VCaP (cell line): ENCODE data around the gene MAB21L4.
A peak's percentile ranks its signal among the peaks of the same experiment; 100 is the strongest.

Experiments used
- H3K27ac ChIP-seq: fragments of 450-650 bp; 2 replicates; pipeline ENCODE4 v1.5.1; 2017
- TF ChIP-seq, protein P1 (sequence below): fragments of 450-650 bp; conservative IDR thresholded peaks from 2 replicates; pipeline ENCODE4 v1.5.1; 2017; ENCODE audit warnings: mild to moderate bottlenecking, moderate library complexity

Gene MAB21L4

DNA sequence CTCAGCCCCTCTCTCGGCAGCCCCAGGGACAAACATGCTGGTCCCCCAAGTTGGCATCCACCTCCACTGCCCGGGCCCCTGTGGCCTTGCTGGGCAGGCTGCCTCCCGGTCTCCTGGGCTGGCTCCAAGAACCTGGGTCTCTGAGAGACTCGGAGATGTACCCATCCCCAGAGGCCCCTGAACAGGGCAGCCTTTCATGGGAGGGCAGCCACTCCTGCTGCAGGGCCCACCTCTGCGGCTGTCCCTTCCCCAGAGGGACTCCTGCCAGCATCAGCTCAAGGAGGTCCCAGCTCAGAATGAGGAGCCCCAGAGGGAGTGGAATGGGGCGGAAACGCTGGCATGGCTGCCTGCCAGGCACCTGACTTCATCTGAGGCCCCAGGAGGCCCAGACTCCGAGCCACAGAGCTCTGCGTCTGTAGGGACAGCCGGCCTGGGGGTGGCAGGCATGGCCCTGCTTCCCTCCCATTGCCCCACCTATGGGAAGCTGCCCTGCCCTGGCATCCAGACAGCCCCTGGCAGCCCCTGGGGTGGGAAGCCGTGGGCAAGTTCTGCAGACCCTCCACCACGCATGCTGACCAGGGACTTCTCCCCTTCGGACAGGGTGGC lies 9.3 kb upstream of the MAB21L4 start:
- no peak overlapping the region for H3K27ac ChIP-seq
- TF ChIP-seq, protein P1, sequence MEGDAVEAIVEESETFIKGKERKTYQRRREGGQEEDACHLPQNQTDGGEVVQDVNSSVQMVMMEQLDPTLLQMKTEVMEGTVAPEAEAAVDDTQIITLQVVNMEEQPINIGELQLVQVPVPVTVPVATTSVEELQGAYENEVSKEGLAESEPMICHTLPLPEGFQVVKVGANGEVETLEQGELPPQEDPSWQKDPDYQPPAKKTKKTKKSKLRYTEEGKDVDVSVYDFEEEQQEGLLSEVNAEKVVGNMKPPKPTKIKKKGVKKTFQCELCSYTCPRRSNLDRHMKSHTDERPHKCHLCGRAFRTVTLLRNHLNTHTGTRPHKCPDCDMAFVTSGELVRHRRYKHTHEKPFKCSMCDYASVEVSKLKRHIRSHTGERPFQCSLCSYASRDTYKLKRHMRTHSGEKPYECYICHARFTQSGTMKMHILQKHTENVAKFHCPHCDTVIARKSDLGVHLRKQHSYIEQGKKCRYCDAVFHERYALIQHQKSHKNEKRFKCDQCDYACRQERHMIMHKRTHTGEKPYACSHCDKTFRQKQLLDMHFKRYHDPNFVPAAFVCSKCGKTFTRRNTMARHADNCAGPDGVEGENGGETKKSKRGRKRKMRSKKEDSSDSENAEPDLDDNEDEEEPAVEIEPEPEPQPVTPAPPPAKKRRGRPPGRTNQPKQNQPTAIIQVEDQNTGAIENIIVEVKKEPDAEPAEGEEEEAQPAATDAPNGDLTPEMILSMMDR, result no peak

DNA sequence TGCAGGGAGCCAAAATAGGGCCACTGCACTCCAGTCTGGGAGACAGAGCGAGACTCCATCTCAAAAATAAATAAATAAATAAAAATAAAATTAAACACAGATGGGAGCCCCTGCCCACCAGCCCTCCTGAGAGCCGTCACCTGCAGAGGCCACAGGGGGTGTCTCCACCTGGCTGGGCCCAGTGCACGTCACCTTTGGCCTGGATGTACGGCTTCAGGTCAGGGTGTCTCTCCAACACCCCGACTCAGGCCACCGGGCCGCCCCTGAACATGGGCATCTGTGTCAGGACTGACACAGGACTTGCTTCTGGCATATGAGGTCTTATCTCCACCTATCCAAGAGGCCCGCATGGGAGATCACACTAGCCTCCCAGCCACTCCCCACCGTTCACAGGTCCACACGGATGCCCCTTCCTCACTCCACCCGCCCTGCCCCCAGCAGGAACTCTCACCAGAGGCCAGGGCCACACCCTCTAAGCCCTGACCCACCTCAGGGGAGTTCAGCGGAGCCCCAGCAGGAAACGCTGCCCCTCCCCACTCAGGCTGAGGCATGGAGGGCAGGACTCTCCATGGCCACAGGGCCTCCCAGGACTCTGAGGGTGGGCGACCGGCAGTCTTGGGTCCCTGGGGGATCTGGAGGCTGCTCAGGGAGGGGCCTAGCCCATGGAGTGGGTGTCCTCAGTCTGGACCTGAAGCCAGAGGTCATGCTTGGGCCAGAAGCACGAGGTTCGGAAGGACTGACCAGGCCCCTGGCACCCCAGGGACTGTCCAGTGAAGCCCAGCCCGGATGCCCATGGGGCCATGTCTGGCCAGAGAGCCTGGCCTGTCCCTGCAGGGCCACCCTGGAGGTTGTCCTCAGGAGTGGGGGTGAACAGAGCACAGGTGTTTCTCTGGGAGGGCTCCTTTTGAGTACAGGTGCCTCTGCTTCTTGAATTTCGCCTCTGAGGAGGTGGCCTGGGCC lies 8.5 kb upstream of the MAB21L4 start:
- no peak overlapping the region for H3K27ac ChIP-seq
- TF ChIP-seq, protein P1, result no peak

DNA sequence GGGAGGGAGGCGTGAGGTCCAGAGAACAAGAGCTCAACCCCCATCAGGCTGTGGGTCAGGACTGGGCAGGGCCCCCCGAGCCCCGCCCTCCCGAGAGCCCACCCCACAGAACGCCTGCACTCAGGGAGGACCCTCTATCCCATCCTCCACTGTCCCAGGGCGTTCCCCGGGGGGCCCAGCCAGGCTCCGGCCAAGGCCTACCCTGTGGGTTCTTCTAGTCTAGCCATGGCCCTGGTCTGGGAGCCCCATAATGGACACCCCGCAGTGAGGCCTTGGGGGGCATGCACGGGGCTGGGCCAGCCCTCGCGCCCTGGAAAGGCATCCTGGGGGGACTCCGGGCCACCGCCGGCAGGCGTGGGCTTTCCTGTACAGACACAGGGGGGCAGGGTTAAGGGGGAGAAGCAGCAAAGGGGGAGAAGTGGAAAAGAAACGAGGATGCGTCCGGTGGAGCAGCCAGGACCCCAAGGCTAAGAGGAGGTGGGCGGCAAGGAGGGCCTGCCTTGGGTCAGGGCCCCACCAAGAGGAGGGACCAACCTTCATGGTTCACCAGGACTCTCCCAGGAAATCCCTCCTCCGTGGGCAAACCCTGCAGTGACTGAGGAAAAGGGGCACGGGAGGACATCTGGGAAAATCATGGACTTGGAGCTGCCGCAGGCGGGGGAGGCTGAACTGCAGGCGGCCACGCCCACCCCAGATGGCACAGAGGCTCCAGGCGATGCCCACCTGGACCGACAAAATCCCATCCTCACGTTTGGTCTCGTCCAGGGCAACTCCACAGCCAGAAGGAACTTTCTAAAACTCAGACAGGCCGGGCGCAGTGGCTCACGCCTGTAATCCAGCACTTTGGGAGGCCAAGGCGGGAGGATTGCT lies 7.5 kb upstream of the MAB21L4 start:
- TF ChIP-seq, protein P1, result no peak
- peak overlapping the region; percentile 56 for H3K27ac ChIP-seq

DNA sequence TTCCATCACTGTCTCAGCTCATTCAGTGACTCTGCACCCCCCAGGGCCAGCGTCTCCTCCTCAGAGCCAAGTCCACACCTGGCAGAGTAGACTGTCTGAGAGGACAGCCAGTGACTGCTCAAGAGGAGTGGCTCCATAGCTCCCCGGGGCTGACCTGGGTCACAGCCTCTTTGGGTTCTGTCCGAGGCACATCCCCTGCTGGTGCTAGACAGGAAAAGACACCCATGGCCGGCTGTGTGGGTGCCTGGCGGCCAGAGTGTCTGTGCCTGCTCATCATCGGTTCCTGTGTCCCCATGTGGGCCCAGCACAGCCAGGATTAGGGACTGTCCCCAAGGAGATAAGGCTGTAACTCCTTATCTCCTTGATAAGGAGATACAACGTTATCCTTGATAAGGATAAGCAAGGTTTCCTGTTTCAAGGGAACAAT lies 6.7 kb upstream of the MAB21L4 start:
- TF ChIP-seq, protein P1, result no peak
- H3K27ac ChIP-seq, result peak overlapping the region; percentile 56

DNA sequence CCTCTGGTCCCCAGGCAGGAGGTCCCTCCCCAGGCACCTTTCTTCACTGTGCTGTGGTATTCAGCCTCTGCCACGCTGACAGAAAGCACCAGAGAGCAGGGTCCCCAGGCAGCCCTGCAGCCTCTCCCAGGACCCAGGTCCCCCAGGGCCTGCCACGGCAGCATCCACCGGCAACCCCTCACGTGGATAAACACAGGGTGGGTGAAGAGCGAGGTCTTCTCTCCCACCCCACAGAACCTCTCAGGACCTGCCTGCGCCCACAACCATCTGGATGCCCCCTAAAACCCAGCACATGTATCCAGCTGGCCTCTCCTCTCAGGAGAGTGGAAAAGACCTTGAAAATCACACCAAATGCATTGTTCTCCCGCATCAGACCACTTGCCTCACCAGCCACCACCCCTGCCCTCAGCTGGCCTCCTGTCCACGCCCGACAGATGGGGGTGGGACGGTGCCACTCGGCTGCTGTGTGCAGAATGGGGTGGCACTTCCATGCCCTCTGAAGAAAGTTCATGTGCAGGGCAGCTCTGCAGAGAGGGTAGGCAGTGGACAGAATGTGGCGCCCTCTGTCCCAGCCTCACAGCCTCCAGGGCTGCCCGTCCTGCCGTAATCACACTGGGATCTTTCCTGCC lies 6.1 kb upstream of the MAB21L4 start:
- peak overlapping the region; percentile 56 for H3K27ac ChIP-seq
- TF ChIP-seq, protein P1, result no peak

DNA sequence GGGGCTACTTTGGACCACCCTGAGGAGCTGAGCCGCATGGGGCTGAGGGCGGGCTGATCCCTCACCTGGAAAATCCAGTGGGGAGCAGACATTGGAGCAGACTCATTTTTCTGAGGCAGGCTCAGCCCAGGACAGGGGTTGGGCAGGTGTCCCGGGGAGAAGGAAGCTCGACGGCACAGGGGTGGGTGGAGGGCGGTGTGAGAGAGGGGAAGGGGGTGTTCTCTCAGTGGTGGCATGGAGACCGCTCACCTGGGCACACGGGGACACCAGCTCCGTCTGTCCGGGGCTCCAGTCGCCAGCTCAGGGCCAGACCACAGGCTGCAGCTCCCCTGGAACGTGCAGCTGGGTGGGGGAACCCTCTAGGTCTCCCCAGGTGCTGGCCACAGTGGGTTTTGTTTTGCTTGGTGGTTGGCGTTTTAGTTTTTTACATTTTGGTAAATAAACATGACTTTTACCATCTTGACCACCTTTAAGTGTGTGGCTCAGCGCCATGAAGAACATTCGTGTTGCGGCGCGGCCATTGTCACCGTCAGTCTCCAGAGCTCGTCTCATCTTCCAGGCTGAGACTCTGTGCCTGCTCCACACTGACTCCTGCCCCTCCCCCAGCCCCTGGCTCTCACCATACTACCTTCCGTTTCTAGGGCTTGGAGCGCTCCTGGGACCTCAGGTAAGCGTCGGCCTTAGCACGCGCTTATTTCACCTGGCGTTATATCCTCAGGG lies 4.3 kb upstream of the MAB21L4 start:
- H3K27ac ChIP-seq, result no peak overlapping the region
- TF ChIP-seq, protein P1, result no peak
